GM18507 (cell line): ENCODE results near the gene SQOR.

Experiments used
- DNase-seq: peaks from one replicate; pipeline ENCODE4 v3.0.0; 2011; ENCODE audit warnings: low read depth; ENCODE audit not compliant: insufficient read length; ENCODE audit errors: extremely low spot score
- FAIRE-seq: peaks from 2 replicates; lab custom pipeline; 2011; peaks lifted over from hg19 to GRCh38; lab: Jason Lieb, UNC

Gene SQOR

DNA sequence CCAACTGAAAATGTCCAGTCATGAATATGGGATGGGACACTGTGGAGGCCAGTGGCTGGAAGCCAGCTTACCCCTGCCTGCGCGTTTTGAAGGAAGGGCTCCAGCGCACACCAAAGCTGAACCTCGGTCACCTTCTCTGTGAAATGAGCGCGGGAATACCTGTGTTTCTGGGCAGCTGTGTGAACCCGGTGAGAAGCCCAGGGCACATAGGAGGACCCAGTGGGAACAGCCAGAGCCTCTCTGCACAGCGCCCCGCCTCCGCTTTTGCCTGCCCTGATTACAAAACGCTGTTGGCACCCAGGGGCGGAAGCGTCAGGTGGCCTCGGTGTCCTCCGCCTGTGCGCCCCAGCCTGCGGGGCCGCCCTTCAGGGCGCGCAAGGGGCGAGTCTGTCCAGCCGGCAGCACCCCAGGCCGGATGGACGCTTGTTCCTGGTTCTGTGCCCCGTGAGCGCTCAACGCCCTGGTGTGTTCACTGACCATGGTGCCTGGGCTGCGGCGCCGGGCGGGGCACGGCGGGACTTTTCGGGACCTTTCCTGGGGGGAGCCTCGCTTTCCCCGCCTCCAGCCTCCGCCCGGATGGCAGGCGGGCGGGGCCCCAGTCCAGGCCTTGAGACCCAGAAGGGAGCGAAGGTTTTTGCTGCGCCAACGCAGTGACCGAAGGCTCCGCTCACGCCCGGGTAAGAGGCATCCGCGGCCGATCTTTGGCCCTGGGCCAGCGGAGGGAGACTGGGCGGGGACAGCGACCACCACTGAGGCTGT lies at the start of gene SQOR:
Gene SQOR (plus strand): TSS at position 598 of the 759 bp plus-strand sequence. CDS start 23,895 bp downstream, outside the sequence.
- peak; percentile 86 for FAIRE-seq

DNA sequence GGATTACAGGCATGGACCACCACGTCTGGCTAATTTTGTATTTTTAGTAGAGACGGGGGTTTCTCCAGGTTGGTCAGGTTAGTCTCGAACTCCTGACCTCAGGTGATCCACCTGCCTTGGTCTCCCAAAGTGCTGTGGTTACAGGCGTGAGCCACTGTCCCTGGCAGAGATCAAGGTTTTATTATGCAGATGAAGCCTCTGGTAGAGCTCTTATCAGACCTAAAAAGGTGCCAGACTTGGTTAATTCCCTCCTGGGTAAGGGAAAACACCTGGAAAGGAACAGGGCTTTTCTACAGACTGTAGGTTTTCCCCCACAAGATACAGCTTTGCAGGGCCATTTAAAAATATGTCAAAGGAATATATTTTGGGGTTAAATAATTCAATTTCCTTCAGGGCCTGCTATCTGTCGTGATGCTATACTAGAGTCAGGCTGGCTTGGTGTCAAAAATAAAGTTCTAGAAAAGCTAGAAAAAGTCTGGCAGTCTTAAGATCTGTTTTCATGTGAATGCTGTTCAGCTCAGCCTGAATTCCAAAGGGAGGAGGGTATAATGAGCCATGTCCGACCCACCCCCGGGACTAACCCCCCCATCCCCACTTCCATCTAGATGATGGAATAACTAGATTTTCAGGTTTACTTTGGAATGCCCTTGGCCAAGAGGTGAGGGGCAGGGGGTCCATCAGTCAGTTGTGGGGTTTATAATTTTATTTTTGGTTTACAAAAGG lies 49.6 kb upstream of the SQOR start:
- no peak for FAIRE-seq

More for the DNA sequence above, at the start of gene SQOR:
- DNase-seq: peak; percentile 58

DNA sequence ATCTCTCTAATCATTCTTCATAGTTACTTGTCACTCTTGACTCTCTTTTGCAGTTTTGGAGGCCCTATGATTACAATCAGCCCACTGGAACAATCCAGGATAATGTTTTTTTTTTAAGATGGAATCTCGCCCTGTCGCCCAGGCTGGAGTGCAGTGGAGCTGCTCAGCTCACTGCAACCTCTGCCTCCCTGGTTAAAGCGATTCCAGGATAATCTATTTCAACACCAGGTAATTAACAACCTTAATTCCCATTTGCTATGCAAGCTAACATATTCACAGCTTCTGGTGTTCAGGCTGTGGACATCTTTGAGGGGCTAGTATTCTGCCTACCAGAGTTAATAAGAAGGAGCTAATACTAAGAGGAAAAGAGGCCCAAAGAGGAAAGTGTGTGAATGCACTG lies 48.7 kb upstream of the SQOR start:
- FAIRE-seq (no peak), DNase-seq (no peak)

More for the DNA sequence above, 49.6 kb upstream of the SQOR start:
- DNase-seq: no peak

DNA sequence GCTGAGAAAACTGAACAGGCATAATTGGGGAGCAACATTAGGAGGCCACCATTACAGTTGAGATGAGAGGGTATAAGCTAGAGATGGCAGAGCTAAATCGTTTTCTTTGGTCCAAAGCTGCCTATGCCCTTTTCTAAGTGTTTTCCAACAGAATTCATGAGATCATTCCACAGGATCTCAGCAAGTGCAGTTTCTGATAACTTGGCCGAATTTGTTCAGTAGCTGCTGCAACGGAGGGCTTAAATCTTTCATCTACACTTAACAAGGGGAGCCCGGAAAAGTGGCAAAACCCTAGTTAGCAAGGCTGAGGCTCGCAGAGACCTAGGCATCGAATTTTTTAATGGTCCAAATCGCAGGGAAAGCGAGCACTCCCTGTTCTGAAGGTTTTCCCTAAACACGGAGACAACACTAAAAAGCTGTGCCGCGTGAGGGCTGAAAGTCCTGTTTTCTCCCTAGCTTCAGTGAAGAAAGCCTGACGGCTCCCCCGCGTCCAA lies 48.2 kb upstream of the SQOR start:
- FAIRE-seq (no peak), DNase-seq (no peak)

DNA sequence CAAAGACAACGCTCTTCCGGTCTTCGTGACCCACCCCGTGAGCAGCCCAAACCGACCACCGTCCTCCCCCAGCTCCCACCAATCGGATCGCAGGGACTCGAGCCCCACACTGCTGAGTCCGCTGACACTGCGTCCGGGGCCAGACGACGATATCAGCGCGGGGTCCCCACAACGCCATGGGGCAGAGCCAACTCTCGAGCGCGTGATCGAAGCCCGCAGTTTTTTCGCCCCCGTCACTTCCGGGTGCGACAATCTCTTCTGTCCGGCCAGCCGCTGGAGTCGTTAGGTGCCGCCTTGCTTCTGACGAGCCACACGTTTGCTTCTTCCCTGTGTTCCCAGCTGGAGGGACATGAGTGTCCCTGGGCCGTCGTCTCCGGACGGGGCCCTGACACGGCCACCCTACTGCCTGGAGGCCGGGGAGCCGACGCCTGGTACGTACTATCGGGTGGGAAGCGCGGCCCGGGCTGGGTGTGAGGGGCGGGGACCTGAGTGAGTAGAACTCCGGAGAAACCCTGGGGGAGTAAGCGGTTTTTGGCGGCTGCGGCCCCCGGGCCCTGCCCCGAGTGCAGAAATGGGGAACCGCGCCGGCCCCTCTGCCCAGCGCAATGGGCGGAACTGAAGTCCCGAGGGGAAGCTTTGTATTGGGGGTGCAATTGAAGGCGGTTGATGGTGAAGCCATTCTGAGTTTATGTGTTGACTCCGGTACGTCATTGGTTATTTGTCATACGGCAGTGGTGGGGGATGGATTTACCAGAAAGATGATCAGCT lies 47.5 kb upstream of the SQOR start, which contains the start of gene BLOC1S6:
Gene BLOC1S6 (plus strand): TSS at position 285 of the 768 bp plus-strand sequence. CDS start 65 bp downstream, at position 350.
- peak; percentile 89 for FAIRE-seq
- peak; percentile 73 for DNase-seq

DNA sequence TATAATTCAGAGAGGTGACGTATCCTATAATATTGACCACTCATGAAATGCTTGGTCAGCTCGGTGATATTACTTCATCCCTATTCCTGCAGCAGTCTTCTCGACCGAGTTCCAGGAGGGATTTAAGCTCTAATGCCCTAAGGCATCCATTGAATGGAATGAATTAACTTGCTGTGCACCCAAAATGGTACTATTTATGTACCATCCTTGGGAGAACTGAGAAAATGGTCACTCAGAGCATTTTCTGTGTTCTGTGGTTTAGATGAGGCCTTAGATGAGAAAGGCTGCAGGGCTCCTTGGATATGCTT lies 47.0 kb upstream of the SQOR start:
- DNase-seq: no peak
- no peak for FAIRE-seq

DNA sequence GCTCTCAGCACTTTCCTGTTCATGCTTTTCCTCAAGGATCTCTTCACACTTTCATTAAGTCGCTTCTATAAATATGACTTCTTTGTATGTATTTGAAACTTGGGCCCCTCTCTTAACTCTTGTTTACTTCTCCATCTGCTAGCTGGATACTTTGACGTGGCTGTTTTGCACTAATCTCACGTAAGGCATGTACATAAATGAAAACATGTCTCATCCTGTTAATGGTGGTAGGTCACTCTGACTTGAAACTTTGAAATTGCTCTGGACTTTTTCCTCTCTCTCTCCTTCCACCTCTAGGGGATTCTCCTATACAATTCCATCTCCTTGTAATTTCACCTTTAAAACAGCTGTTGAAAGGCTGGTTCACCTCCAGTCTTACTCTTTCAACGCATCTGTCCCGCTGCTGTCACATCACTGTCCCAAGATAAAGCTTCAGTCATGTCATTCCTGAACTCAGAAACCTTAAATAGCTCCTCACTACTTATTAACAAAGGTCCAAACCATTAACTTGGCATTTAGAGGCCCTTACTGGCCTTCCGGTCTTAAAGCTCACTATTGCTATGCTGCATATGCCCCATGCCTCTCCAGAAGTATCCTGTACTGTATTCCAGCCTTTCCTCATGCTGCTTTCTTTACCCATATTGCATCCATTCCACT lies 46.5 kb upstream of the SQOR start:
- DNase-seq (no peak), FAIRE-seq (peak; percentile 42)

DNA sequence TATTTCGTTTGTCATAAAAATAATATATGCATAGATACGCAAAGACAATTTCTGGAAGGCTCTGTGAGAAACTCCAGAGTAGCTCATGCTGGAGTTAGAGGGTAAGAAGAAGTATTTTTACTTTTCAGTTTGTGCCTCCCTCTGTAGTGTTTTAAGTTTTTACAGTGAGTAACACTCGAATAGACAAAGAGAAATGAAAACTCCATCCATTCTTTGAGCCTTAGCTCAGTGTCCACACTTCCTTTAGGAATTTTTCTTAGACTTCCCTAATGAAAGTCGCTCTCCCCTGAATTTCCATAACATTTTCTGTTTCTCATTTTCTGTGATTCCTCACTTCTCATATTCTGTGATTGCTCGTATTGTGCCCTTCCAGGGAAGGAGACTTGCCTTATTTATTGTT lies 45.6 kb upstream of the SQOR start:
- FAIRE-seq (no peak), DNase-seq (no peak)

DNA sequence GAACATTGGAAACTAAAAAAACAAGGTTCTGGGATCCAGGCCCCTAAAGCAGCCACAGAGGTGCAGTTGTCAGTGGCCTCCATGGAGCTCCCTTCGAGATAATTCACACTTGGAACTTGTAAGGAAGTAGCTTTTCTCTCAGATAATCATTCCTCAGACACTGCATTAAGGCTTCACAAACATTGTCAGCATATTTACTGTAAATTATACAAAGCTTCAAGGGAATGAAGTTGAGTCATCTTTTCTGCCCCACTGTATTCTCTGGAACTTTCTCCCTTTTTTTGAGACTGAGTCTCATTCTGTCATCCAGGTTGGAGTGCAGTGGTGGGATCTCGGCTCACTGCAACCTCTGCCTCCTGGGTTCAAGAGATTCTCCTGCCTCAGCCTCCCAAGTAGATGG lies 40.5 kb upstream of the SQOR start:
- no peak for DNase-seq
- no peak for FAIRE-seq

DNA sequence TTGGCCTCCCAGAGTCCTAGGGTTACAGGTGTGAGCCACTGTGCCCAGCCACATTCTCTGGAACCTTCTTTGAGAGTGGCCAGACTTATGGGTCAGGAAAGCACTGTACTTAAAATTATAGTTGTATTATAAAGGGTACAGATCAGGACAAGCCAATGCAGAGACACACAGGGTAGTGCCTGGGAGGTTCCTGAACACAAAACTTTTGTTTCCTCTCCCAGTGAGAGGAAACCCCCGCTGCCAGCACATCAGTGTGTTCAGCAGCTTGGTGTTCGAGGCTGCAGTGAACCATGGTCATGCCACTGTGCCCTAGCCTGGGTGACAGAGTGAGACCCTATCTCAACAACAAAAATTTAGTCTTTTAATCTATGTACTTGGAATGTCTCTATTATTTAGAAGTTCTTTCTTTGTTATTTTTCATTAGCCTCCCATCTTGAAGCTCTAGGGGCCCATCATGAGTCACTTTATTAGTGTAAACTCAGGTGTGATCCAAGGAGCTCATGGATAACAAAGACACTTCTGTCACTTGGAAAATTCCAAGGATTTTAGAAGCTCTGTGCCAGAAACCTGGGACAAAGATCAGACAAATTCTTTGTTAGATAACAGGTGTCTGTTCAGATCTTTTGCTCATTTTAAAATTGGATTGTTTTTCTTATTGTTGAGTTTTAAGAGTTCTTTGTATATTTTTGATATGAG lies 39.8 kb upstream of the SQOR start:
- DNase-seq (no peak), FAIRE-seq (no peak)

DNA sequence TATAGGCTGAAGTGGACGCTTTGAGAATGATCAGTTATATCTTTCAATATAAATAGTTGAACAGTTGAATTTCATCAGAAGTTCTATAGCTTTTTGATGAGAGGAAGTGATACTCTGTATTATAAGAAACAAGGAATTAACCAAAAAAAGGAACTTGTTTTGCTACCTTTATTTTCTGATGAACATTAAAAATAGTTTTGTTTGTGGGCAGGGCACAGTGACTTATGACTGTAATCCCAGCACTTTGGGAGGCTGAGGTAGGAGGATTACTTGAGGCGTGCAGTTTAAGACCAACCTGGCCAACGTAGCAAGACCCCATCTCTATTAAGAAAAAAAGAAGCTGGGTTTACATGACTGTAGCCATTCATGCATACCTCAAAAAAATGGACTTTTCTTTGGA lies 30.9 kb upstream of the SQOR start:
- FAIRE-seq: no peak
- DNase-seq: no peak

DNA sequence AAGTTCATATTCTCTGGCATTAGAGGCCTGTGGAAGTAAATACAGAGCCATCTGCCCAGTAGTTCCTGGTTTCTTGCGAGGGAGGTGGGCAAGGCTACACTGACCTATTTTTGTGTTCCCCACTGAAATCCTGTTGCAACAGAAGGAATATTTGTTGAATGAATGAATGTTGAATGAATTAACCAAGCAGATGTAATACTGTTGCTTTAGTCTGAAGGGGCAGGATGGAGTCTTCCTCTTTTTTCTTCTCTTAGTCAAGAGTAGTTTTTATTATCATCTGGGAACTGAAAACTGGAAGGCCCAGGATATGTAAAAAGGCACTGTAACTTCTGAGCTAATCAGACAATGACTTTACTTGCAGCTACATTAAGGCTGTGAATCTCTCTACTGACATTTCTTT lies 30.5 kb upstream of the SQOR start:
- no peak for DNase-seq
- FAIRE-seq: no peak

DNA sequence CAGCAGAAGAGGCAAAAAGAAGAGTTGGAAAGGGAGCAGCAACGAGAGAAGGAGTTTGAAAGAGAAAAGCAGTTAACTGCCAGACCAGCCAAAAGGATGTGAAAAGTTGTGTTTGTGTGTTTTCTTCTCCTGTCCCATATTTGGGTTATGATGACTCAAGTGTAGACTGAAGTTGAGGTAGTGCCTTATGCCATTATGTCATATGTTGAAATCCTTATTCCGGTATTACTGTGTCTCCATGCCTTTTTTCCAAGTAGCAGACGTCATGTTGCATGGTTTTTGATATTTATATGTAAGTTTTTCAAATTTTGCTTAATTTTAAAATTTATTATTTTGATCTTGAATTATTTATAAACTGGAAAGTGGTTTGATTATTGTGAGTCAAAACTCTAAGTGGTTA lies 28.4 kb upstream of the SQOR start:
- FAIRE-seq (no peak), DNase-seq (no peak)

DNA sequence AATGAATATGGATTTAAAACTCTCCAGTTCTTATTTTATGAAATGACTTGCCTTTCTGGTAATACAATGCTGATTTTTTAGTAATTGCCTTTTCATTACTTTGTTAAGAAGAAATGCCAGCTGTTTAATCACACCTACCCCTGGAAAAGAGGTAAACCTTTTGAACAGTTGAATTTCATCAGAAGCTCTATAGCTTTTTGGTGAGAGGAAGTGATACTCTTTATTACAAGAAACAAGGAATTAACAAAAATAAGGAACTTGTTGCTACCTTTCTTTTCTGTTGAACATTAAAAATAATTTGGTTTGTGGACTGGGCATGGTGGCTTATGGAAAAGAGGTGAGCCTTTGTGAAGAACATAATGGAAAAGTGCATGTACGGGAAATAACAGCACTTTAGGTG lies 28.0 kb upstream of the SQOR start:
- DNase-seq (no peak), FAIRE-seq (no peak)

DNA sequence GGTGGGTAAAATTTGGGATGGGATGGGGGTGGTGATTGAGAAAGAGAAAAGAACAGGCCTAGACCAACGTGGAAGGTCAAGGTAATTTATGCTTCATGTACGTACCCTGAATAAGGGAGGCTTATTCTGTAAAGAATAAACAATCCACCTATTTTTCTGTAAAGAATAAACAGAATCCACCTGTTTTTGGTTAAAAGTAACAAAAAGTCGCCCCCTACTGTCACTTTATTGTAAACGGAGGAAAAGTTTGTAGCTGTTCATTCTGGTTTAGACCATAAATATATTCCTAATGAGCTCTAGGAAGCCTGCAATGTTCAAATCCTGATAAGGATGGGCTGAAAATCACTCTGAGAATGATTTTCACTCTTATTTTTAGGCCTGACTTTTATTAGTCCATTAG lies 23.5 kb upstream of the SQOR start:
- FAIRE-seq (peak; percentile 74), DNase-seq (no peak)

DNA sequence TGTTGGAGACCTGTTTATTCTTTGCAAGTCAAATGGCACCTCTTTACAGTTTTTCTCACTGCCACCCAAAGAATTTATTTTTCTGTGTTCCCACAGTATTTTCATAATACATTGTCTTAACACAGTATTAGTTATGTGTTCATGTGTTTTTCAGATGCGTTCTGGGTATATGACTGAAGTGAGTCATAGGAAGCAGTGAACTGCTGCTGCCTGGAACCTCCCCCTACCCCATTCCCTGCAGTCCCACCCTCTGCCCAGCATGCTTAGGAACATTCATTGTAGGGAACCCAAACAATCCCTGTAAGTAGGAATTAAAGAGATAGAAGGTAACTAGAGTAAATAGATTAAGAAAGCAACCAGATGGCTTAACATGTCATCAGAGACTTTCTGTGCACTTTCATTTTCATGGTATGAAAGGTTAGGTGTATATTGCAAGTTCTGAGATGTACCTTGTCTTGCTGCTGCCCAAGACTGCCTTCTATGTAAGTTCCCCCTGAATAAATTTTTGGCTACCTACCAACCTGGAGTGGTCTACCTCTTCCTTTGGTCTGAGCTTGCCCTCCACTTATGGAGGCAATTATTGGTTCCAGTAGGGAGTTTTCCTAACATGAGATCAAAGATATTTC lies 21.9 kb upstream of the SQOR start:
- FAIRE-seq (no peak), DNase-seq (no peak)

DNA sequence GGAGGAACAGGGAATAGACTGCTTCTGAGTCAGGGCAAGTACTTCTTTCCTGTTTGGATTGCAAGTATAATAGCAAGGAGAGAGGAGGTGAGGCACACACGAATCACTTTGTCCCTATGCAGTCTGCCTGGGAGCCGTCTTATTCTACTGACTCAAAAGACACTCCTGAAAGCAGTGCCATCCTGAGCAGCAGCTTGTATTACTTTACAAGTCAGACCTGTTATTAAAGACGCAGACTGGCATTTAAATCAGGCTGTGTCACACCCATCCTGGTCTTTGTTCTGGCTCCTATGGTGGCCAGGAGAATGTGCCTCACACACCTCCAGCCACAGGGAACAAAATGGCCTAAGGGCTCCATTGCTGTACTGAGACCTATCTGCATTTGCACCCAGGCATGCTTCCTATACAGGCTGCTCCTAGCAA lies 17.9 kb upstream of the SQOR start:
- DNase-seq: no peak
- FAIRE-seq: no peak

DNA sequence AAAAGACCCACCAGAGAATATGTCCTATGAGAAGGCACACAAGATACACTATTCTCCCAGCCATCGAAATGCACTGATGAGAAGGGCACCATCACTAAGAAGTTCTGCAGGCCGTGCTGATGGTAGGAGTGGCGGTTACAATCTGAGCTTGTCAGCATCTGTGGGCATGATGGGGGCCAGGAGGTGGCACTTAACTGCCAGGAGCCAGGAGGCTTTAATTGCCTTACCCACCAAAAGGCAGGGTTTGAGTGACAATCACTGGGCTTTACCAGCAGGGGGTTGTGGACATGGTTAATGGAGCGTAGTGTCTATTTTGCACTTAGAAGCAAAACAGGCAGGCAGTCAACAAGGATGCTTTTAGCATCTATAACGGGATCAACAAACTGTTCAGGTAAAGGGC lies 16.0 kb upstream of the SQOR start:
- DNase-seq: no peak

DNA sequence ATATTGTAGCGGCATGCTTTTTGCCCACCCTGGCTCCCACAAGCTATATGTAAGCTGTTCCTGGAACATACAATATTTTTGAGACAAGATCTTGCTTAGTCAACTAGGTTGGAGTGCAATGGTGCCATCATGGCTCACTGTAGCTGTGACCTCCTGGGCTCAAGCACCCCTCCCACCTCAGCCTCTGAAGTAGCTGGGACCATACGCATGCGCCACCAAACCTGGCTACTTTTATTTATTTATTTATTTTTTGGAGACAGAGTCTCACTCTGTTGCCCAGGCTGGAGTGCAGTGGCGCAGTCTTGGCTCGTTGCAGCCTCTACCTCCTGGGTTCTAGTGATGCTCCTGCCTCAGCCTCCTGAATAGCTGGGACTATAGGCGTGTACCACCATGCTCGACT lies 6.7 kb upstream of the SQOR start:
- DNase-seq: no peak
- no peak for FAIRE-seq

More for the DNA sequence above, 16.0 kb upstream of the SQOR start:
- no peak for FAIRE-seq
